GM18951 (cell line): Measurements from ENCODE around the gene SLC11A2.

Experiments
- POLR2A ChIP-seq: IDR thresholded peaks from 4 replicates; pipeline ENCODE4 v1.6.1; 2011; ENCODE audit warnings: mild to moderate bottlenecking; ENCODE audit not compliant: insufficient read length, insufficient read depth; ENCODE audit errors: extremely low read depth
- in situ Hi-C: fragments of 300-500 bp; cut with MboI; formaldehyde crosslinking; loops from one replicate; pipeline ENCODE4 v1.12.0; 2022; ENCODE audit warnings: low sequenced_read_pairs, mixed read lengths, inconsistent platforms; ENCODE audit not compliant: unreplicated experiment

The SLC11A2 gene

DNA sequence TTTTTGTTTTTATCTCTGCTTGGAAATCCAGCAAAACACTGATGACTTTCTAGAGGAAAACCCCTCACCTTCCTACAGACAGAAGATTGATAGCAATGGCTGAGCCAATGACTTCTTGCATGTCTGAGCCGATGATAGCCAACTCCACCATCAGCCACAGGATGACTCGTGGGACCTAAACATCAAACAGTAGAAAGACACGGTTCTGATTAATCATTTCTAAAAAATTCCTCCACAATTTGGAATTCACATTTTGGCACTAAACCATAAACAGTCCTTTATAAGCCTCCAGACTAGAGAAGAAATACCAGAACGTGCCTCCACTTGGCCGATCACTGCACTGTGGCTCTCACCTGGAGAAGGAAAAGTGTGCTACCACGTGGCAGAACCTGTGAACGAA is 25.9 kb downstream of the SLC11A2 start:
- in situ Hi-C loops: loop anchor here (25.0 kb wide), 1 partner anchor 488 kb away; the partner anchor contains the start of gene DIP2B
- TF ChIP-seq POLR2A: no peak

DNA sequence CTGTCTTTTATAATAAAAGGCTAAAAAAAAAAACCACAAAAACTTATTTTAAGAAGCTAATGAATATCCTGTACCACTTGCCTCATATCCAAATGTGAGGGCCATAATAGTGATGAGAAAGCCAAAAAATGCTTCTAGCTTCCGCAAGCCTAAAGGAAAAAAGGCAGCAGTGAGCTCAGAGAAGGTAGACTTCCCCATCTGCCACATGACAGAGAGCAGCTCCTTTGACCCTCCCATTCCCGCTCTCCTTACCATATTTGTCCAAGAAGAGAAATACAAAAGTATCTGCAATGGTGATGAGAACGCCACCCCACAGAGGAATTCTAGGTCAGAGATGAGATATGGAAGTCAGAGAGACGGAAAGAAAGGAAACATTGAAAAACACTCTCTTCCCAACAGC is 27.1 kb downstream of the SLC11A2 start:
- in situ Hi-C loops: no loop called here
- TF ChIP-seq POLR2A: no peak

DNA sequence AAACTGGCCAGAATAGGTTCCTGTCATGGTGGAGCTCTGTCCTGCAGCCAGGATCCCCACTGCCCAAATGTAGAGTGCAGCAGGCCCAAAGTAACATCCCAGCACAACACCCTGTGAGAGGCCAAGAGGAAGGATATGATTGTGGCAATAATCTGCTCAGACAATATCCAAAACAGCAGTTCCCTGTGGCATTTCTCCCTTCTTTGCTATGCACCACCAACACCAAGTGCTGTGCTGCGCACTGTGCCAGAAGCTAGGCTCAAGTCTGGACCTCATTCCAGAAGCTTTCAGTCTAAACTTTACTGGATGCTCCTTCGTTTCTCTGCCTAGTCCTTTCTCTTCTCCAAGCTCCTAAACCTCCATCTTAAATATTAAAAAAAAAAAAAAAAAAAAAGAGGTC is 33.4 kb downstream of the SLC11A2 start:
- in situ Hi-C loops: no loop called here
- TF ChIP-seq POLR2A: no peak

DNA sequence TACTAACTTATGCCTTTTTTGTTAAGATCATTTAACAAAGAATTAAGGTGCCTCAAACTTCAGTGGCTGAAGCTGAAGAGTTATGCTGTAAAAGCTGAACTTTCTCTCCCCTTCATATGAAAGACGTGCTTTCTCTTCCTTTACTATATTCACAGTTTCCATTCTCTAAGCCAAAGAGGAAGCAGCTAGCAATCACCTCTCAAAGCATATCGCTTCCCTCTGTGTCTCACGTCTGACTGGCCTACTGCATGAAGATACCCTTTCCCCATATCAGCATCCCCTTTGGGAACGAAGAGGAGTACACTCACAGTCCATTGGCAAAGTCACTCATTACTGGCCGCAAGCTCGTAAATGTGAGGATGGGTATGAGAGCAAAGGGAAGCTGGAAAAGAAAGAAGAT is 34.9 kb downstream of the SLC11A2 start:
- no peak for TF ChIP-seq POLR2A
- in situ Hi-C loops: no loop called here

DNA sequence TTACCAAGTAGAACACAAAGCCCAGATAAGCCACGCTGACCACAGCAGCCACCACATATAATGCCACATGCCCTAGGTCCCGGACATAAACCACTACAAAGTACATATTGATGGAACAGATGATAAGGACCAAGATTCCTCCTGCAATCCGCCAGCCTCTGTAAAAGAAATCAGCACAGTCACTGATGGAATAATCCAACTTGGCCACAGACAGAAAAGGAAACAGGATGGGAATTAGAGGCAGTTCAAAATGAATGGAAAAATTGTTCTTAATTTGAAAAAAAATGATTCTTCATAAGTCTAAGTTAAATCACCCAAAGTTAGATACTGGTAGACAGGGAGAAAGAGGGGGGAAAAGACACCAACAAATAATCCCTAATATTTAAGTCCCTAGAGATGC is 35.4 kb downstream of the SLC11A2 start:
- TF ChIP-seq POLR2A: no peak
- in situ Hi-C loops: no loop called here

DNA sequence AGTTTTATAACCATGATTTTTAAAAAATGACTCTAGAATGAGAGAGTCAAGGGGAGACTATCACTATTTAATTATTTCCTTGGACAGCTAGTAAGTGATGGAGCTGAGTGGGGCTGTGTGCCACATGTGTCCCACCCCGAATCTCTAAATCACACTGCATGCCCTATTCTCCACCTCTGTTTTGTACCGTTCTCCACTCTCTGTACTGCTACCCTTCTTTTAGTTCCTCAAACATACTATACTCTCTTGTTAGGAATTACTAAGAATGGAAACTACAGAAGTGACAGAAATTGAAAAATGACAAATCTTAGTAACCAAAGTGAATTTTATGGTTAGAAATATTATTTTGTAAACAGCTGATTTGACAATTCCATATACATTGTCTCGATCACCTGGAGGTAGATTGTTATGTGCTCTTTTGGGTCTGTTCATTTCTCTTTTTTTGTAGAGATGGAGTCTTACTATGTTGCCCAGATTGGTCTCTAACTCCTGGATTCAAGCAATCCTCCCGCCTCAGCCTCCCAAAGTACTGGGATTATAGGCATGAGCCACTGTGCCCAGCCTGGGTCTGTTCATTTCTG is 35.9 kb downstream of the SLC11A2 start:
- no peak for TF ChIP-seq POLR2A
- in situ Hi-C loops: no loop called here

DNA sequence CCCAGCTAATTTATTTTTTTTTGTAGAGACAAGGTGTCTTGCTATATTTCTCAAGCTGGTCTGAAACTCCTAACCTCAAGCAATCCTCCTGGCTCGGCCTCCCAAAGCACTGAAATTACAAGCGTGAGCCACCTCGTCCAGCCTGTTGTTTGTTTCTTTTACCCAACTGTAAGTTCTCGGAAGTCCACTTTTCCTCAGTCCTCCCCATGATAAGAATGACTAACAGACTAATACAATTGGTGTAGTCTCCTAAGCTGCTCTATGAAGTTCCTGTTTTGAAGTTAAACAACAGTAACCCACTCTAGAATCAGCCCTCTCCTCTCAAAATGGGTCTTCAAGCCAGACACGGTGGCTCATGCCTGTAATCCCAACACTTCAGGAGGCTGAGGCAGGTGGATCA is 37.3 kb downstream of the SLC11A2 start:
- TF ChIP-seq POLR2A: no peak
- in situ Hi-C loops: loop anchor here (10.0 kb wide), 1 partner anchor 164 kb away; no protein-coding TSS in a partner anchor

DNA sequence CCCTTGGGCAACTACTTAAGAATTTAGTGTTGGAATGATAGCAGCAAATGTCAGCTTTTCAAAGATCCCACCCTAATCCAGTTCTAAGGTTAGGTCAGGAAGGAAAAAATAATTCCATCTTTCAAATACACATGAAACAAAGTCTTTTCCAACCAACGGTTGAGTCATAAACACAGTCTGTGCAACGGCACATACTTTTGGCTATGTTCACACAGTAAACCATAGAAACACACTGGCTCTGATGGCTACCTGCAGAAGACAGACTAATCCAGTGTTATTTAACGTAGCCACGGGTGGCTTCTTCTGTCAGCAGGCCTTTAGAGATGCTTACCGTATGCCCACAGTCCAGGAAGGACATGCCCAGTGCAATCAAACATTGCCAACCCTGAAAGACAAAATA is 38.1 kb downstream of the SLC11A2 start:
- TF ChIP-seq POLR2A: no peak
- in situ Hi-C loops: loop anchor here (10.0 kb wide), 1 partner anchor 163 kb away; no protein-coding TSS in a partner anchor

DNA sequence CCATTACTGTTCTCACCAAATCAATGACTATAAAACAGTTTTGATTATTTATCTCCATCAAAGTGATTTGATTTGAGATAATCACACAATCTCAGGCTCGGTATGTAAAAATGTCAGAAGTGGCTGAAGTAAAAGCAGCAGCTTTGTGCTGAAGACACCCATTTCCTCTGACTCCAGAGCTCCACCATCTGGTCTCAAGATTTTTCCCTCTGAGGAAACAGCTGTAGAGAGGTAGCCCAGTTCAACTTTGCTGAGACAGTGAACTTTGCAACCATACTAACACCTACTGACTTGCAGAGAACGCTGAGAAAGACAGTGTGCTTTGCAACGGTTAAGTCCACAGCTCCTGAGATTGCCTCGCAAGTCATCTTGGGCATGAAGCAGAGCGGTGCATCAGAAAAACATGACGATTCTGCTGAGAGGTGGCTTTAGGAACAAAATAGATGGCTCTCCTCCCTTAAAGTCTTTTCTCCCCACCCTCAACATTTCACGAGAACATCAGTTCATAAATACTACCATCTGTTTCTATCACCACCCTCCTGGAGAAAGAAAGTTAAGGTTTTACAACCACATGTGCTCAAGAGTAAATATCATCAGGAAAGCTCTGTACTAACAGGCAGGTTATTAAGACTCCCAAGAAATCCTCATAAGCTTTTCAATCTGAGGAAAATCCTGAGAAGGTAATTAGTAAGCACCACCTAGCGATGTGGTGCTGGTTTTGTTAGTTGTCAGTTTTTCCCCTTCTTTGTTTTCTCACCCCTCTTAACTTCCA is 39.0 kb downstream of the SLC11A2 start:
- in situ Hi-C loops: loop anchor here (10.0 kb wide), 1 partner anchor 162 kb away; no protein-coding TSS in a partner anchor
- no peak for TF ChIP-seq POLR2A

DNA sequence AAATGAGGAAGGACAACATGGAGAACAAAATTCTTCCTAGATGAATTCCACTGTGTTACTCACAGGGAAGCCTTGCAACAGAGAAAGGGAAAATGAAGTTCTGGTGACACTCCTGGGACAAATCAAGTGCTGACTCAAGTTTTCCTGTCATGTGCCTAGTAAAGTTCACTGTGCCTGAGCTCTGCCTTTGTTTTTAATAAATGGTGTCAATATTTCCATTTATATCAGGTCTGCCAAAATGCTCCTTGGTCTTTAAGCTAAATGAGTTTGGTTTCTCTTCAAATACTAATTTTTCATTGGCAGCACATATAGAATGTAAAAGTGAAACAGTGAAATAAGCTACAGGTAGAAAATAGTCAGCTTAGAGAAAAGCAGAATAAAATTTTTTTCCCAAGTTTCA is 40.9 kb downstream of the SLC11A2 start:
- in situ Hi-C loops: loop anchor here (10.0 kb wide), 1 partner anchor 161 kb away; no protein-coding TSS in a partner anchor
- no peak for TF ChIP-seq POLR2A

DNA sequence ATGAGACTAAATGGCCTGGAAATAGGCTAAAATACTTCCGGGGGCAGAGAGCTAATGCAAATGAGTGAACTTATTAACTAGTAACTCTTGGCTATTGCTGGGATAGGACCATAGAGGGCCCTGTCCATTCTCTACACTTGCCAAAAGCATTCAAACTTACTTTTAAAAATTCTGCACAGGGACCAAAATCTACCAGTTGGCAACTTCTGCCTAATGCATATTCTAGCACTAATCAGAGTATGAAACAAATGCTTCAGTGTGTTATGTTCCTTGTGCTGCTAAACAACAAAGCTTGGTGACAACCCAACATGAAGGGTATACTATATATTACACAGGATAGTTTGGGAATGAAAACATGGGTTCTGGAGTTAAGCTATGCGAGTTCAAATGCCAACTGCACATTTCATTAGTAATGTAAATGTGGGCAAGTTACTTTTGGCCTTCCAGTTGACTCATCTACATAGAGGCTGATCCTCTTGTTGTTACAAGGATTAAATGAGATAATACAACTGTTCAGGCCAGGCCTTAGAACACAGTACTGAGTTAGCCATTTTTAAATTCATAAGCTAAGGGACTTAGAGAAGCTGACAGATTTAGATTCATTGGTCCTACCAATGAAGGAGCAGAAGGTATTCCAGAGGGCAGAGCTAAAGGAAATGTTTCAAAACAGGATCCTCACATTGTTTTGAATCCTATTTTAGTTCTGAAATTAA is 41.4 kb downstream of the SLC11A2 start:
- TF ChIP-seq POLR2A: no peak
- in situ Hi-C loops: loop anchor here (10.0 kb wide), 1 partner anchor 160 kb away; no protein-coding TSS in a partner anchor

DNA sequence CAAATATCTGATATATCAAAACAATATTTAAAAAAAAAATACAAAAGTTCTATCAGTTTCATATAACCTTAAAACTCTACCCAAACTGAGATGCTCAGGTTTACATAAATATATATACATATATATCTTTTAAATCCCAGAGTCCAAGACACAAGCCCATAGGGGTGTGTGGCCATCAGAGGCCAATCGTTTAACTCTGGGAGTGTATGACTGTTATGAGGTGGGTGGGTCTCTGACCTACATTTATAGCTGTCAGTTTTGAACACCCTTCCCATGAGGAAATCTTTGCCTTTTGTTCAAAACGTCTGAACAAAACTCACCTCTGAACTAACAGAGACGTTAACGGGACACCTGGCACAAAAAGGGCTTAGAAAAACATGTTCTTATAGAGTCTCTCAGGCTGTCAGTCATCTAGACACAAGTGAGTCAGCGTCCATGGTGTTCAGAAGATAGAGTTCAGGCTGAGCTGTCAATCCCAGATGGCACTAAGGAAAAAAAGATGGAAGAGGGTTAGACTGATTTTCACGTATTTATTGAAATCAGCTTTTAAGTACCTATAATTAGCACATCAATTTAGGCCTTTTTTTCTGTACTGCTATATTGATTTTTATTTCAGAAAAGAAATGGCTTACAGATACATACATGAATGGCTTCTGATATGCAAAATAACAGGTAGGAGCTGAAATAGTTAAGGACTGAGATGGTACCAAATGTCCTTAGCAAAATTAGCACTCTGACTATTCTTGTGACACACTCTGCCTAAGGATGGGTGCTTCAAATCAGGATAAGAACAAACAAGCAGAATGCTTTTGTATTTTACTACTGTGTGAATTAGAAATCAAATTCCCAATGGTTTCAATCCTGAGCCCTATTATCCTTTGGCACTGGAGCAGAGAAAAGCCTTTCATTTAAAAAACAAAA is 44.6 kb downstream of the SLC11A2 start:
- in situ Hi-C loops: loop anchor here (10.0 kb wide), 1 partner anchor 157 kb away; no protein-coding TSS in a partner anchor
- TF ChIP-seq POLR2A: no peak
